ENCODE results near the gene RAVER1.

DNA sequence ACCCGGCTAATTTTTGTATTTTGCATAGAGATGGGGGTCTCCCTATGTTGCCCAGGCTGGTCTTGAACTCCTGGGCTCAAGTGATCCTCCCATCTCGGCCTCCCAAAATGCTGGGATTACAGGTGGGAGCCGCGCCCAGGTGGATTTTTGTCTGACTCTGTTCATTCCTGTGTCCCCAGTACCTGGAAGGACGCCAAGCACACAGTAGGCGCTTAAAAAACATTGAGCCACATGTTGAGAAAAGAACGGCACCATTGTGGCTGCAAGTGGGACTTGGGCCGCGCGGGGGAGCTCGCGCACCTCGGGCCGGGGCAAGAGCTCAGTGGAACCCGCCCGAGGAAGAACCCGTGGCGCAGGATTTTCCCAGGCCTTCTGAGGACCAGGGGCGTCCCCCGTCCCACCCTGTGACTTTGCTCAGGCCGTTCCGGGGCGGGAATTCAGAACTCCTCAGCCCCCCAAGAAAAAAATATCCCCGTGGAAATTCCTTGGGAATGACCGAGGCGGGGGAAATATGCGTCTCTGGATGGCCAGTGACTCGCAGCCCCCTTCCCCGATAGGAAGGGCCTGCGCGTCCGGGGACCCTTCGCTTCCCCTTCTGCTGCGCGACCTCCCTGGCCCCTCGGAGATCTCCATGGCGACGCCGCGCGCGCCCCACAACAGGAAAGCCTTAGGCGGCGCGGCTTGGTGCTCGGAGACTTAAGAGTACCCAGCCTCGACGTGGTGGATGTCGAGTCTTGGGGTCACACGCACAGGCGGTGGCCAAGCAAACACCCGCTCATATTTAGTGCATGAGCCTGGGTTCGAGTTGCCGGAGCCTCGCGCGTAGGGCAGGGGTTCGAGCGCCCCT, 63.8 kb downstream of the RAVER1 start:
- no peak for TF ChIP-seq EZH2 (IDR thresholded peaks at IDR 0.05; ENCODE audit: insufficient read depth, poor library complexity, severe bottlenecking)
- TF ChIP-seq EZH2phosphoT487 (IDR thresholded peaks at IDR 0.05; ENCODE audit: insufficient read depth, low read depth): no peak
